Ishikawa (cell line): ENCODE data around the gene PNPO.
A peak's percentile ranks its signal among the peaks of the same experiment; 100 is the strongest.

ENCODE experiments used
- CEBPB ChIP-seq: IDR thresholded peaks from 2 replicates; pipeline ENCODE4 v1.6.1; 2012
- CREB1 ChIP-seq: IDR thresholded peaks from 2 replicates; pipeline ENCODE4 v1.6.1; 2012; ENCODE audit warnings: low read depth
- EGR1 ChIP-seq: IDR thresholded peaks from 2 replicates; pipeline ENCODE4 v1.6.1; 2012
- EP300 ChIP-seq: IDR thresholded peaks from 2 replicates; pipeline ENCODE4 v1.6.1; 2012; ENCODE audit warnings: borderline replicate concordance
- FOXM1 ChIP-seq: IDR thresholded peaks from 2 replicates; pipeline ENCODE4 v1.6.1; 2012; ENCODE audit warnings: low read depth, borderline replicate concordance
- MAX ChIP-seq: IDR thresholded peaks from 2 replicates; pipeline ENCODE4 v1.6.1; 2012
- NFIC ChIP-seq: IDR thresholded peaks from 2 replicates; pipeline ENCODE4 v1.6.1; 2012
- RAD21 ChIP-seq: IDR thresholded peaks from 2 replicates; pipeline ENCODE4 v1.6.1; 2012; ENCODE audit warnings: low read depth
- REST ChIP-seq: IDR thresholded peaks from 2 replicates; pipeline ENCODE4 v1.6.1; 2012; ENCODE audit warnings: low read depth, mild to moderate bottlenecking
- TAF1 ChIP-seq: IDR thresholded peaks from 2 replicates; pipeline ENCODE4 v1.6.1; 2012; ENCODE audit warnings: low read depth, mild to moderate bottlenecking
- TCF12 ChIP-seq: IDR thresholded peaks from 2 replicates; pipeline ENCODE4 v1.6.1; 2012; ENCODE audit warnings: low read depth
- TEAD4 ChIP-seq: IDR thresholded peaks from 2 replicates; pipeline ENCODE4 v1.6.1; 2012
- USF1 ChIP-seq: IDR thresholded peaks from 2 replicates; pipeline ENCODE4 v1.6.1; 2012
- YY1 ChIP-seq: IDR thresholded peaks from 2 replicates; pipeline ENCODE4 v1.6.1; 2012; ENCODE audit warnings: low read depth
- ZBTB7A ChIP-seq: IDR thresholded peaks from 2 replicates; pipeline ENCODE4 v1.6.1; 2012; ENCODE audit warnings: low read depth

The PNPO gene

GRCh38 chr17:47953909-47954308 is 12.5 kb downstream of the PNPO start:
- TF ChIP-seq MAX (no peak), USF1 (no peak), REST (no peak), NFIC (no peak), CREB1 (no peak), FOXM1 (no peak), TAF1 (no peak), YY1 (no peak), ZBTB7A (no peak), RAD21 (no peak), CEBPB (no peak), TCF12 (no peak), EP300 (no peak), TEAD4 (no peak), EGR1 (no peak)

GRCh38 chr17:47955497-47956461 is 14.4 kb downstream of the PNPO start:
- TF ChIP-seq FOXM1 (no peak), TEAD4 (no peak), NFIC (peak; percentile 69), ZBTB7A (no peak)

- TF ChIP-seq CEBPB (no peak), TEAD4 (no peak), FOXM1 (no peak), NFIC (peak; percentile 89), RAD21 (no peak), MAX (0 out of 2 replicates have a peak, but pooled peaks have one; percentile 12), TCF12 (no peak), ZBTB7A (peak; percentile 87)
Measured at GRCh38 chr17:47956791-47957590, 15.6 kb downstream of the PNPO start.

DNA sequence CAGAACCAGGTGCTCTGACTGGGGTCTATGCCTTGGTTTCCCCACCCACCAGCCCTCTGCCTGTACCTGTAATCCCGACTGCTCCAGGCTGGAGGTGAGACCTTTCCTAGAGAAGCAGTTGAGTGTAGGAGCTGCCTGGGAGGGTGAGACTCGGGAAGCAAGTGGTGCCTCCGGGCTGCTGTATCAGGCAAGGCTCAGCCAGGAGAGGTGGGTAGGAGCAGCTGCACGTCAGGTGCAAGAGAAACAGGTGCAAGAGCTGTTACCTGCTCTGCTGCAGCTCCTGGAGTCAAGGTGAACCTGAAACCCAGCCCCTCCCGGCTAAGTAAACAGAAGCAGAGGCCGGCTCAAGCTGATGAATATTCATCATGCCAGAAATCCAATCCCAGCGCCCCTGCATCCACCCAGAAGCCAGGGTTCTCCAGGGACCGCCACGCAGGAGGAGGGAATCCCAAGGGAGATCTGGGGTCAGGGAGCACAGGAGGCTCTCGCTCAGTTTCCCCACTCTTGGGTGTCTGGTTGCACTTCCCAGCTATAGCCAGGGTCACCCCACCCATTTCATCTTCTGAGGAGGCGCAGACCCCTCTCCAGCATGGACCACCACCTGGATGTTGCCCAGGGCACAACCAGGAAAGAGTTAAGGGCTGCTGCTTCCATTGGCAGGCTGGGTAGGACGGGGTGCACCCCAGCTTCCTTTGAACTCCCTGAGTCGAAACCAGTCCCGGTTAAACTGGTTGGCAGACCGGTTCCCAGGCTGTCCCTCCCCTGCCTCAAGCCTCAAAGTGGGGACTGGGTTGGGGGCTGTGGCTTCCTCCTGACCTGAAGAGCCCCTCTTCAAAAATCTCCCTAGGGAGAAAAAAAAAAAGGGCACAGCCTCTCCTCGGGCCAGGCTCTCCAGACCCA is 16.5 kb downstream of the PNPO start, which contains the start of gene PRR15L:
Gene PRR15L (minus strand): TSS at position 293 of the 900 bp plus-strand sequence. CDS start 4,649 bp downstream, outside the sequence.
- TF ChIP-seq RAD21 (0 out of 2 replicates have a peak, but pooled peaks have one; percentile 1), EGR1 (no peak), YY1 (no peak), NFIC (peak; percentile 18; the same call in 1 of the 2 replicates), TAF1 (no peak), CEBPB (no peak), FOXM1 (no peak), USF1 (no peak), EP300 (0 out of 2 replicates have a peak, but pooled peaks have one; percentile 4), ZBTB7A (peak; percentile 94), TCF12 (peak; percentile 24), REST (no peak), MAX (no peak), TEAD4 (no peak), CREB1 (no peak)
